ENCODE results near the gene MTHFR. TPM values are rescaled to one million over a fixed set of nuclear protein-coding genes. Genes with fewer than 3 reads are reported as not detected.

Gene MTHFR
- total and polyA plus RNA-seq, 2 donors from 2014 or later = 10.6 to 65.5 TPM

- H3K36me3 ChIP-seq (ENCODE audit: control insufficient read depth in 2 of 3, insufficient read depth in 3 of 3, low read length in 3 of 3) = peaks cover 13 to 62% (median 59%) of the 10 kb centered on the region in 3 donors
- no peak for FAIRE-seq
- peak in 1 of 5 donors; percentile 54 for DNase-seq
- H3K9ac ChIP-seq (ENCODE audit: low read length in 3 of 3) = no peak overlapping the region
- intact Hi-C loops (cut with DNase I) = loop anchor here (5.0 kb wide), 1 partner anchor 52 kb away; no protein-coding TSS in a partner anchor
- no peak for TF ChIP-seq CTCF (IDR thresholded peaks at IDR 0.05; ENCODE audit: borderline replicate concordance, extremely low read depth, insufficient read depth)
- H3K9me3 ChIP-seq (ENCODE audit: control insufficient read depth in 2 of 3, insufficient read depth in 1 of 3, low read length in 3 of 3) = no peaks in the 10 kb centered on the region
- no peaks in the 10 kb centered on the region for H3K27me3 ChIP-seq (ENCODE audit: control insufficient read depth, insufficient read depth, low read length)
- H3K4me1 ChIP-seq (ENCODE audit: control insufficient read depth in 2 of 3, insufficient read depth in 2 of 3, low read depth in 1 of 3, low read length in 3 of 3) = no peaks in the 10 kb centered on the region
- H3K4me3 ChIP-seq (ENCODE audit: low read length in 3 of 3) = no peak overlapping the region
- H3K27ac ChIP-seq (ENCODE audit: low read depth in 2 of 2, low read length in 2 of 2) = no peak overlapping the region
These were observed 34.3 kb upstream of the MTHFR start for GRCh38 chr1:11839727-11840705.

GRCh38 chr1:11838349-11839272, 32.8 kb upstream of the MTHFR start:
- Histone ChIP-seq H3K27ac (ENCODE audit: low read depth in 2 of 2, low read length in 2 of 2) (no peak overlapping the region), H3K9ac (ENCODE audit: low read length in 3 of 3) (no peak overlapping the region), H3K36me3 (ENCODE audit: control insufficient read depth in 2 of 3, insufficient read depth in 3 of 3, low read length in 3 of 3) (peaks cover 16 to 70% (median 61%) of the 10 kb centered on the region in 3 donors), H3K4me1 (ENCODE audit: control insufficient read depth in 2 of 3, insufficient read depth in 2 of 3, low read depth in 1 of 3, low read length in 3 of 3) (no peaks in the 10 kb centered on the region), H3K9me3 (ENCODE audit: control insufficient read depth in 2 of 3, insufficient read depth in 1 of 3, low read length in 3 of 3) (no peaks in the 10 kb centered on the region), H3K4me3 (ENCODE audit: low read length in 3 of 3) (no peak overlapping the region), H3K27me3 (ENCODE audit: control insufficient read depth, insufficient read depth, low read length) (no peaks in the 10 kb centered on the region)
- intact Hi-C loops (cut with DNase I) = loop anchor here (5.0 kb wide), 1 partner anchor 54 kb away; no protein-coding TSS in a partner anchor
- FAIRE-seq (no peak), DNase-seq (peak; percentile 57 to 90 (median 72))
- peak; percentile 91 for TF ChIP-seq CTCF (IDR thresholded peaks at IDR 0.05; ENCODE audit: borderline replicate concordance, extremely low read depth, insufficient read depth)

- no peak for TF ChIP-seq CTCF (IDR thresholded peaks at IDR 0.05; ENCODE audit: borderline replicate concordance, extremely low read depth, insufficient read depth)
- DNase-seq = no peak
- H3K27ac ChIP-seq (ENCODE audit: low read depth in 2 of 2, low read length in 2 of 2) = no peak overlapping the region
- H3K9me3 ChIP-seq (ENCODE audit: control insufficient read depth in 2 of 3, insufficient read depth in 1 of 3, low read length in 3 of 3) = no peaks in the 10 kb centered on the region
- peaks cover 16 to 76% (median 66%) of the 10 kb centered on the region in 3 donors for H3K36me3 ChIP-seq (ENCODE audit: control insufficient read depth in 2 of 3, insufficient read depth in 3 of 3, low read length in 3 of 3)
- H3K9ac ChIP-seq (ENCODE audit: low read length in 3 of 3) = no peak overlapping the region
- no peak overlapping the region for H3K4me3 ChIP-seq (ENCODE audit: low read length in 3 of 3)
- H3K27me3 ChIP-seq (ENCODE audit: control insufficient read depth, insufficient read depth, low read length) = no peaks in the 10 kb centered on the region
- H3K4me1 ChIP-seq (ENCODE audit: control insufficient read depth in 2 of 3, insufficient read depth in 2 of 3, low read depth in 1 of 3, low read length in 3 of 3) = no peaks in the 10 kb centered on the region
- intact Hi-C loops (cut with DNase I) = loop anchor here (5.0 kb wide), 1 partner anchor 54 kb away; no protein-coding TSS in a partner anchor
- no peak for FAIRE-seq
These were observed 32.1 kb upstream of the MTHFR start for GRCh38 chr1:11837767-11838348.

All from kidney (tissue), 14 donors.